GM18517 (cell line): ENCODE measurements around the gene LMX1A.

ENCODE experiments used
- ATAC-seq: cut with Tn5 transposase; IDR thresholded peaks from one replicate; pipeline ENCODE4 v1.9.1; 2021; ENCODE audit warnings: mild to moderate bottlenecking, moderate library complexity; ENCODE audit not compliant: unreplicated experiment

LMX1A gene

GRCh38 chr1:165367375-165367993 lies 11.0 kb upstream of the LMX1A start:
- ATAC-seq, result no peak

- no peak for ATAC-seq
These were observed 8.8 kb upstream of the LMX1A start for GRCh38 chr1:165365341-165365740.

GRCh38 chr1:165364568-165365133 lies 8.1 kb upstream of the LMX1A start:
- no peak for ATAC-seq

DNA sequence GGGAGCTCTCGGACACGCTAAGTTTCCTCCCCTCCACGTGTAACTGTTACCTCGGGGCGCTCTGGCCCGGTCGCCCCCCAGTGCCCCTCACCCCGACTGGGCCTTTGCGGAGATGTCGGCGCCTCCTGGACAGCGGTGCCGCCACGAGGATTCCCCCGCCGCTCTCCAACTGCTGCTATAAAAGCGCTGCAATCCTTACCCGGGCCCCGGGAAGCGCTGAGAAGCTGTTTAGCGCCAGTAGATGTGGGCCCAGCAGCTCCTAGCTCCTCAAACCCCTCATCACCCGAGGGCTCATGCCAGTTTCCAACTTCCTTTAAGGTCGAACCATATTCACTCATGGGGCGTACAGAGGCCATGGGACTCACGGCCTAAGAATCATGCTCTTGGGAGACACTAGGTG lies 361 bp upstream of the LMX1A start:
- ATAC-seq, result no peak

DNA sequence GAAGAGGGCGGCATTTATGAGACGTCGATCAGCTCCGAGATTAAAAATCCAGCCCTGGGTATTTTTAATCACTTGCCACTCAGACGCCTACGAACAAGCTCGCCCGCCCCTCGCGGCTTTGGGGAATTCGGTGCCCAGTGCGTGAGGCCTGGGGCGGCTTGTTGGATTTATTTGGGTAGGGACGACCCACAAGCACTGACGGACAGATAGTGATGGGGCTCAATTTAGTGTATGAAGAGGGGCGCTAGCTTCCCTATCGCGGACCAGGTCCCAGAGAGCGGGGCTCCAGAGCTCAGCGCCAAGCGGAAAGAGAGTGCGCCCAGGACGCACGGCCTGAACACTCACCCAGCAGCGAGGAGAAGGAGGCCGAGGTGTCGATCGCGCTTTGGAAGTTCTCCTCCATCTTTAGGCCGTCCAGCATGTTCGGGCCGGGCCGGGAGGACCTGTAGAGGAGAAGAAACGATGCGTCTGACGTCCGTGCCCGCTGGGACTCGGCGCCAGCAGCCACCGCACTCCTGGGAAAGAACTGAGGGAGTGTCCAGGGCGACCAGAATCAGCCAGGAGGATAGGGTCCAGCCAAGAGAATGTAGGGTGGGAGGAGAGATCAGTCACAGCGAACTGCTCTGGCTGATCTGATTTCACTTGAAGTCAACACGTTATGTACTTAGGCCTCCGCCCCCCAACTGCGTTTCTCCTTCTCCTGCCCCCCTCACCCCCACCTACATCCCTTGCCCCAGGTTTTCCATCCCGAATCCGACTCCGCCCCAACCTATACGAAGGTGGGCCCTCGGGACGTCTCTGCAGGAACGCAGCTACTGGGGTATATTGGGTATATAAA lies 1.2 kb downstream of the LMX1A start:
- ATAC-seq, result no peak

DNA sequence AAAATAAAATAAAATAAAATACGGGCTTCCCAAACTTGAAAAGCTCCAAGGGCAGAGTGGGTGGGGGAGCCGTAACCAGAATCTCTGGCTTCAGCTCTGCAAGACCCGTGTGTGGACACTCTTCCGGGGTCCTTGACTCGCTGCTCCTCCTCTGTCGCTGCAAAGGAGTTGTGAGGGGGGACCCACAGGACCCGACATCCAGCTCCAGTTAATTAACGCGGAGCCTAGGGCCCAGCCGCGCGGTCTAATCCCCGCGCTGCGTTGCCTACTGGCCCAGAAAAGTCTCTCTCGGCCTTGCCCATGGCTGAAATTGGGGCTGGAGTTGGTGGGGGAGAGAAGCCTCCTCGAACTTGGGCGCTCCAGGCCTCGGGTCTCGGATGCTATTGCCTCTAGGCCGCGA lies 1.8 kb downstream of the LMX1A start:
- ATAC-seq, result no peak

DNA sequence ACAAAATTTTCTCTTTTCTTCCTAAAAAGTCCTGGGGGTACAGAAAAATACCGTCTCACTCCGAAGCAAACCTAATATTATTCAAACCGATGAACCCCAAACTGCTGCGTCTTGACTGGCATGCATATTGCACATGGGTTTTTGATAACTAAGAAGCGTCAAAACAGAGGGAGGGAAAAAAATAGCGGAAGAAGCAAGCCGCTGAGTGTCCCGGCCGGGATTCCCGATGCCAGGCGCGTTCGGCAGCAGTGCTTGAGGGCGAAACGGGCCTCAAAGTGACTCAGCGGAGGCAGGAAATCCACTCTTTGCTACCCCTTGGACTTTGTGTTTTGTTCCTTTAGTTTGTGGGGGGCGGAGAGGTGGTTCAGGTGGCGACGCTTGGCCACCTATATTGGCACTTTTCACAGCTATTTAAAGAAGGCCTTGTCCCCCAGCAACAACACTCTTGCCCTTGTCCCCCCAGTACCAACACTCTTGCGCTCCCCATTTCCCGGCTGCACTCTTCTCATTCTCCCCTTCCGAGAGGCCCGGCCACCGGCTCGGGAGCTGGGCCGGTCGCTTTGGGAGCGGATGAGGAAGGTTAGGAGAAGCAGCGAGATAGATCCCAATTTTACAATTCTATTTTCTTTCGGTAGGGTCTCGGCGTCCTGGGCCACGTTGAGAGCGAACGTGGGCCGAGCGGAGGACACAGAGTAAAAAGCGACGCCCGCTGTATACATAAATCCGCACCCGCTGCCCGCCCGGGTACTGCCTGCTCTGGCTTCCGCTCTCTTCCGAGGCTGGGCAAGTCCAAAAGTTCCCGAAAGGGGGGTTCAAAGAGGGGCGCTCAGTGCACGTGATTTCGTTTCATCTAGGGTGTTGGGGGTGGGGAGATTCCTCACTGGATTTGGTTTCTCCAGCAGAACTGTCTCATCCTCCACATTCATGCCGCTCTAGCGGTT lies 2.5 kb downstream of the LMX1A start:
- ATAC-seq, result no peak

- no peak for ATAC-seq
These were observed 3.8 kb downstream of the LMX1A start for GRCh38 chr1:165352442-165353293.

DNA sequence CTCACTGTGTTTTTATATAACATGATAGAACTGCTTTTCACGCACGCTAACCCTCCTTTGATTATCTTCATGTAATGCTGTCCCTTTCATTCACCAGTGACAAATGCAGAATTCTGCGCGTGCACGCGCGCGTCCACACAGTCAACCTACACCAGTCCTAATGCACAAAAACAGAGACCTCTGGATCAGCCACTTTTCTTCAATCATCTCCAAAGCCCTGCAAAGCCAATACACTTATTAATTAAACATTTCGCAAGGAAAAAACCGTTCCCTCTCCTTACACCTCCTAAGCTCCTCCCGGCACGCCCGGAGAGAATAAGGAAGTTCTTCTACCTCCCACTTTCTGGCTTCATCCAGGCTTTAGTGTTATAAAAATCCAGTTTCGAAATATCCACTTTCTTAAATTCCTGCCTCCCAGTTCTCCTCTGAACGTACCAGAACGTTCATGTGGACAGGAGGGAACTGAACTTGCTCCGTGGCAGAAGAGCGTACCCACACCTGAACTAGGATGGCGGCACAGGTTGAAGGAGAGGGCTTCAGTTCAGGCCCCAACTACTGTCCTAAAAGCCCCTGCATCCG lies 4.6 kb downstream of the LMX1A start:
- no peak for ATAC-seq

GRCh38 chr1:165350840-165351239 lies 5.7 kb downstream of the LMX1A start:
- no peak for ATAC-seq

GRCh38 chr1:165345502-165345901 lies 11.0 kb downstream of the LMX1A start:
- ATAC-seq, result no peak

DNA sequence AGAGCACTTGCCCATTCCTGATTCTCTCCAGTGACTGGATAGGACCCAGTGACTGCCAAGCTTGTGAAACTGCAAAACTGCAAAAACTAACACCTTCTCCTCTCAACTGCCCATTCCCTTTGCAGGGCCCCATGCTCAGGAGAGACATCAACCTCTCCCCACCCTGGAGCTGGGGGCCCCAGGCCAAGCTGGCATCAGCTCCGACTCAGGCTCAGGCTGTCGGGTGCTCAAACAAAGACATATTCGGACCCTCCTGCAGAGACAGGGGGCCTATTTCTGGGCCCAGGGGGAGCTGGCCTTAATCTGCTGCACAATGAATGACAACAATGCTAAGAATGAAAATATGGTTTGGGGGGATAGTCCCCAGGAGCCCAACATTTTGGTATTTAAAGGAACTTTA lies 11.8 kb downstream of the LMX1A start:
- ATAC-seq, result no peak

DNA sequence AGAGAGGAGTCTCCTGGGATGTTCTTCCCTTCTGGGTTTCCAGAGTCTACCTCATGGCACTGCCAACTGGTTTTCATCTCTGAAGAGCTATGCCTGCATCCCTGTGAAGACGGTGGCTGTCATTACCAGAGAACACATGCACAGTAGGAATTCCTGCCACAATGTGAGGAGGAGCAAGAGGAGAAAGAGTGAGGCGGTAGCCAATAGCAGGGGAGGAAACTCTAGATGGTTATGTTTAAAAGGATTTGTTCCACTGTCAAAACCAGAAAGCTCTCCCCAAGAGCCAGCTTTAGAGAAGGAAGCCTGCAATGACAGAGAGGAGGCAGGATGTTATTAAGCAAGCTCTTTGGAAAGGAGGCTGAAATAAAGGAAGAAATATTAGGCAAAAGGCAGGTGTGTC lies 12.3 kb downstream of the LMX1A start:
- no peak for ATAC-seq

DNA sequence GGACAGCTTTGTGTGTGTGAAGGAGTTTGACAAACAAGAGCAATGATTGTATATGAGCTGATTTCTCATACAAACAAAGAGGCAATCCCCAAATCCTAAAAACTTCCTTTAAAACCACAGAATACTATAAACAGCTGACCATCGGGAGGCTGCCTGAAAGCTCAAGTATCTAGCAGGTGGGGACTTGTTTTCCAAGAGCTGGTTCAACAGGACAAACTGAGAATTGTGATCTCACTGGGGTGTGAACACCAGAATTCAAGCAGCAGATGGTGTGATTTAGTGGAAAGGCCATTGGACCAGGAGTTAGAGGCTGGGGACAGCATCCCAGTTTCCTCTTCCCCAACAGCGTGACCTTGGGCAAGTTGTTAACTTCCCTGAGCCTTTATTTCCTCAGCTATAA lies 13.9 kb downstream of the LMX1A start:
- ATAC-seq, result no peak

- ATAC-seq, result no peak
These were observed 14.3 kb downstream of the LMX1A start for GRCh38 chr1:165342168-165342567.

- ATAC-seq, result no peak
These were observed 17.4 kb downstream of the LMX1A start for GRCh38 chr1:165339164-165339563.

DNA sequence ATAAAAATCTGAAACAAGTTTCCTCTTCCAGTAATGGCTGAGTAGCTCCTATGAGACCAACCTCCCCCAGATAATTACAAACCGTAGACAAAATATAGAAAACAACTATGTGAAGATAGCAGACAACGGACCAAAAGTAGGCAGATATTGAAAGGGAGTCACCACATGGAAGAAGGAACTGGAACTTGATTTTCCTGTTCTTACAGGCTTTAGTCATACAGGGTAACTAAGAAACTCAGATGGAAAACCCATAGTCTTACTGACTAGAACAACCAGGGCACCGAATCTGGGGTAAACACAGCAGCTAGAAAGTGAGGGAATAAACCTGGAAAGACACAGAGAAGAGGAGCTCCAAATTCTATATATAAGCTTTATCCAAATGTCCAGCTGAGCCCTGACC lies 26.0 kb downstream of the LMX1A start:
- ATAC-seq, result no peak

GRCh38 chr1:165329104-165329503 lies 27.4 kb downstream of the LMX1A start:
- no peak for ATAC-seq

DNA sequence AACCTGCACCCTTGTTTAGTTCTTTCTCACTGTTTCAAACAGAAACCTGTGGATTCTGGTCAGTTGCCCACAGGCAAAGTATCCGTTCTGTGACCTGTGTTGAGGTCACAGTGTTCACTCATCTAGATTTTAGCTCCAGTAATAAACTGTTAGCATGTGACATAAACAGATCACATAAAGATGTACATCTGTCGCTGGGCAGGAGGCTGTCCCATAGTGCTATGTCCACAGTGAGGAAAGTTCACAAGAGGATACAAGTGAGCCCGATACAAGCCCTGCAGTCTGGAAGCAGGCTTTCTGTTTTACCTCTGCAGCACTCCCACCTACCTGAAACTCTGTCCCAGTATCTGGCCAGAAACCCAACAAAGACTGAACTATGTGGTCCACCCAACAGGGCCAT lies 28.4 kb downstream of the LMX1A start:
- ATAC-seq, result no peak

DNA sequence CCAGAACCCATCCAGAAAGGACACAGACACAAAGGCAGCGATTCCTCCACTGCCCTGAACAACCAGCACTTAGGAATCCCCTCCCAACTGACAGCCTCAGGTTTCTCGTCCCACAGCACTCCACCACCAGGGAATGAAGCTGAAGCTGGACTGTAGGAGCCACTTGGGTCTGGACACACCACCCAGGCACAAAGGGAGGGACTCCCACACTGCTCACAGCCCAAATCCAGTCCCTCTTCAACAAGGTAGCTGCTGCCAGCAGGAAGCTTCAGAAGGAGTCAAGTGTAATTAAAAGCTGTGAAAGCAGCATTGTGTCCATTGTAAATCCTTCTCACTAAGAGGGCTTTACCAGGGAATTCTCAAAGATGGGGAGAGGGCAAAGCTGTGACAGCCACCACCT lies 29.0 kb downstream of the LMX1A start:
- ATAC-seq, result no peak
